MCF 10A (cell line): ENCODE data around the gene FCMR. TPM values are rescaled to one million over a fixed set of nuclear protein-coding genes. Genes with fewer than 3 reads are reported as not detected.
A peak's percentile ranks its signal among the peaks of the same experiment; 100 is the strongest.

Experiments used
- BruUV-seq: library from RNA; stranded (reverse); fragments of 400-500 nt; replicated peaks from 2 replicates; lab custom pipeline; 2021; lab: Mats Ljungman, UMichigan
- CTCF ChIA-PET: fragments of 300-600 bp; sonication (Branson Sonifier 250); formaldehyde crosslinking; extraction: SDS; loops from one replicate; lab custom pipeline; 2021; ENCODE audit warnings: antibody characterized with exemption, inconsistent platforms; lab: Yijun Ruan, JAX
- POLR2A ChIA-PET: fragments of 300-600, 350-650 bp; sonication (Branson Sonifier 250); formaldehyde crosslinking; extraction: SDS; loops from one replicate; lab custom pipeline; 2020; ENCODE audit warnings: antibody characterized with exemption, inconsistent platforms; lab: Yijun Ruan, JAX
- DNase-seq: peaks from one replicate; pipeline ENCODE4 v3.0.0-alpha.2; 2018; ENCODE audit not compliant: unreplicated experiment
- H3K27ac Mint-ChIP-seq: one replicate; pipeline ENCODE4 v1.8.0; 2022; ENCODE audit warnings: mild to moderate bottlenecking, low read depth, mixed read lengths; ENCODE audit not compliant: unreplicated experiment
- H3K27me3 Mint-ChIP-seq: one replicate; pipeline ENCODE4 v1.8.0; 2022; ENCODE audit warnings: mixed read lengths; ENCODE audit not compliant: insufficient read depth, unreplicated experiment
- H3K36me3 Mint-ChIP-seq: one replicate; pipeline ENCODE4 v1.8.0; 2022; ENCODE audit warnings: mild to moderate bottlenecking, moderate library complexity, mixed read lengths; ENCODE audit not compliant: insufficient read depth, unreplicated experiment
- H3K4me1 Mint-ChIP-seq: one replicate; pipeline ENCODE4 v1.8.0; 2022; ENCODE audit warnings: mixed read lengths; ENCODE audit not compliant: insufficient read depth, unreplicated experiment
- H3K4me3 Mint-ChIP-seq: one replicate; pipeline ENCODE4 v1.8.0; 2022; ENCODE audit warnings: mild to moderate bottlenecking, moderate library complexity, mixed read lengths; ENCODE audit not compliant: unreplicated experiment
- H3K9me3 Mint-ChIP-seq: one replicate; pipeline ENCODE4 v1.8.0; 2022; ENCODE audit warnings: mixed read lengths; ENCODE audit not compliant: unreplicated experiment
- intact Hi-C: fragments of 100-400 bp; cut with micrococcal nuclease; formaldehyde crosslinking; loops from 2 replicates; pipeline ENCODE4 v1.14.1; 2022
- total RNA-seq: library from RNA; stranded (reverse); gene quantifications from 2 replicates; pipeline ENCODE4 v1.2.3, GENCODE V29; 2022
- TF ChIP-seq, protein P1 (sequence below): fragments of 200-600 bp; IDR thresholded peaks from one replicate; pipeline ENCODE4 v1.8.0; 2022; ENCODE audit warnings: antibody characterized with exemption, mild to moderate bottlenecking; ENCODE audit not compliant: unreplicated experiment

Gene FCMR
- total RNA-seq, 1 experiment from 2014 or later: 10.1 TPM

DNA sequence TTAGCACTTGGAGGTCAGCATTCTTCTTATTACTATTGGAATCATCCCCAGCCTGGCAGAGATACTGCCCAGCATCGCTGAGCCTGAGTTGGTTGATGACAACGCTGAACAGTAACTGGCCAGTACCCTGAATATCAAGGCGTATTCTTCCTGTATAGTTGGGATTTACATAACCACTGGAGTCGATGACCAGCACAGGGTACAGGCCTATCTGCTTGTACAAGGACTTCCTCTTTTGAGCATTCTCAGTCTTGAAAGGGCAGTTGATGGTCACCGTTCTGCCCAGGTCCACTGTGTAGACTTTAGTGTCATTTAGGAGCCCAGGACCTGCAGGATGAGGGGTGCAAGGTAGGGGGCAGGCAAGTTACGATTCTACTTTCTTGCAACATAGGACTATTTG is 15.7 kb upstream of the FCMR start:
- Mint-ChIP-seq H3K27ac (no peak overlapping the region), H3K4me1 (peaks cover 8% of the 10 kb centered on the region), H3K9me3 (no peaks in the 10 kb centered on the region), H3K27me3 (no peaks in the 10 kb centered on the region), H3K4me3 (no peak overlapping the region), H3K36me3 (no peaks in the 10 kb centered on the region)
- DNase-seq: no peak
- POLR2A ChIA-PET: interaction anchor here (0.5 kb wide), 1 partner anchor 15 kb away, joined by 3 read pairs; no protein-coding TSS in a partner anchor
- CTCF ChIA-PET: interaction anchor here (0.7 to 7.9 kb wide), 3 partner anchors 44 to 109 kb away, joined by 4 to 74 read pairs (median 5); no protein-coding TSS in a partner anchor
- TF ChIP-seq, protein P1, sequence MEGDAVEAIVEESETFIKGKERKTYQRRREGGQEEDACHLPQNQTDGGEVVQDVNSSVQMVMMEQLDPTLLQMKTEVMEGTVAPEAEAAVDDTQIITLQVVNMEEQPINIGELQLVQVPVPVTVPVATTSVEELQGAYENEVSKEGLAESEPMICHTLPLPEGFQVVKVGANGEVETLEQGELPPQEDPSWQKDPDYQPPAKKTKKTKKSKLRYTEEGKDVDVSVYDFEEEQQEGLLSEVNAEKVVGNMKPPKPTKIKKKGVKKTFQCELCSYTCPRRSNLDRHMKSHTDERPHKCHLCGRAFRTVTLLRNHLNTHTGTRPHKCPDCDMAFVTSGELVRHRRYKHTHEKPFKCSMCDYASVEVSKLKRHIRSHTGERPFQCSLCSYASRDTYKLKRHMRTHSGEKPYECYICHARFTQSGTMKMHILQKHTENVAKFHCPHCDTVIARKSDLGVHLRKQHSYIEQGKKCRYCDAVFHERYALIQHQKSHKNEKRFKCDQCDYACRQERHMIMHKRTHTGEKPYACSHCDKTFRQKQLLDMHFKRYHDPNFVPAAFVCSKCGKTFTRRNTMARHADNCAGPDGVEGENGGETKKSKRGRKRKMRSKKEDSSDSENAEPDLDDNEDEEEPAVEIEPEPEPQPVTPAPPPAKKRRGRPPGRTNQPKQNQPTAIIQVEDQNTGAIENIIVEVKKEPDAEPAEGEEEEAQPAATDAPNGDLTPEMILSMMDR: no peak
- intact Hi-C loops: no loop called here
- BruUV-seq: no TSS peak

DNA sequence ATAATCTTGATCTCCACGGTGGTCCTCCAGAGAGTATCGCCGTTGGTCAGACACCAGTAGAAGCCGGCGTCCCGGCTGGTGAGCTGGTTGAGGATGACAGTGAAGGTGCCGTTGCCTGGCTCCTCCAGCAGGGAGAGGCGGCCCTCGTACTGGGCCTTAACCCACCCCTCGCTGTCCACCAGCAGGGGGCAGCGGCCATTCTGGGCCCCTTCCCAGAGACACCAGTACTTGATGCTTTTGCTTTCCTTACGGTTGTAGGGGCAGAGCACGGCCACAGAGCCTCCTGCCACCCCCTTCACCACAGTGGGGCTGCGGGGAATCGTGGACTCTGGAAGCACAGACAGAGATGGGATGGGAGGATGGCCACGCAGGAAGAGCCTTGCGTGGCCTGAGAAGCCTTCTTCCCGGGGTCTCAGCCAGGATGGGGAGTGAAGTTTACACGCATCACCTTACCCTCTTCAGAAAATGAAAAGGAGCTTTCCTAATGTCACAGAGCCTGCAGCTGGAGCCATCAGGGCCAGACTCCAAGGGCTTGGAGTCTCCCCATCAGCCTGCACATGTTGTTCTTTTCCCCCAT is 13.8 kb upstream of the FCMR start:
- Mint-ChIP-seq H3K4me3 (no peak overlapping the region), H3K27me3 (no peaks in the 10 kb centered on the region), H3K4me1 (peaks cover 8% of the 10 kb centered on the region), H3K36me3 (no peaks in the 10 kb centered on the region), H3K9me3 (no peaks in the 10 kb centered on the region), H3K27ac (no peak overlapping the region)
- no TSS peak for BruUV-seq
- intact Hi-C loops: loop anchor here (1.0 kb wide), 1 partner anchor 143 kb away; no protein-coding TSS in a partner anchor
- TF ChIP-seq, protein P1: peak; percentile 59
- ChIA-PET CTCF (interaction anchor here (0.5 to 7.9 kb wide), 12 partner anchors 10 to 357 kb away, joined by 3 to 74 read pairs (median 4); partner anchors contain the start of gene FCAMR), POLR2A (interaction anchor here (0.7 to 1.3 kb wide), 2 partner anchors 26 to 141 kb away, joined by 3 read pairs; no protein-coding TSS in a partner anchor)
- DNase-seq: peak; percentile 62

DNA sequence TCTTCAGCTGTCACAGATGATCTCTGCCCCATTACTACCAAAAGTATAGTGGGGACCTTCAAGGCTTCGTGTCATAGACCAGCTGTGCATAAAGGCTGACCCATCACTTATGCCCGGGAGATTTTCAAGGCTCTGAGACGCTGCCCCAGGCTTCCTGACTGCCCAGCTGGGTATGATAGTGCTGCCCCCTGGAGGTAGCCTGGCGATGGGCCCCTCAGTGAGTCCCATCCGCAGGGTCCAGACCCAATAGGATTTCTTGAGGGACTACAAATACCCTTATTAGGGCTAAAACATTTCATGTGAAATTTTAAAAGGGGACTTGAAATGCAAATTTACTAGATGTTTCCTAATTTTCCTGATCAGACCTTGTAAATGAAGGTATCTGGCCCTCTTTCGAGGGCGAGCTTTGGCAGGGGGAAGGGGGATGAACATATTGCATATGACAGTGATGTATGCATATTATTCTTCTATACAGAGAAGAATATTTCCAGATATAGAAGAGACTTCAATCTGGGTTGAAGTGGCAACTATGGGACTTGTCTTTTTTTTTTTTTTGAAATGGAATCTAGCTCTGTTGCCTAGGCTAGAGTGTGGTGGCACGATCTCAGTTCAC is 11.7 kb upstream of the FCMR start:
- POLR2A ChIA-PET: no interaction called here
- CTCF ChIA-PET: interaction anchor here (0.6 to 7.9 kb wide), 25 partner anchors 9 to 484 kb away, joined by 3 to 74 read pairs (median 4); partner anchors contain the start of gene PIGR
- TF ChIP-seq, protein P1: peak; percentile 80
- Mint-ChIP-seq H3K4me3 (no peak overlapping the region), H3K36me3 (no peaks in the 10 kb centered on the region), H3K4me1 (no peaks in the 10 kb centered on the region), H3K9me3 (no peaks in the 10 kb centered on the region), H3K27me3 (no peaks in the 10 kb centered on the region), H3K27ac (no peak overlapping the region)
- no TSS peak for BruUV-seq
- intact Hi-C loops: no loop called here
- peak; percentile 66 for DNase-seq

DNA sequence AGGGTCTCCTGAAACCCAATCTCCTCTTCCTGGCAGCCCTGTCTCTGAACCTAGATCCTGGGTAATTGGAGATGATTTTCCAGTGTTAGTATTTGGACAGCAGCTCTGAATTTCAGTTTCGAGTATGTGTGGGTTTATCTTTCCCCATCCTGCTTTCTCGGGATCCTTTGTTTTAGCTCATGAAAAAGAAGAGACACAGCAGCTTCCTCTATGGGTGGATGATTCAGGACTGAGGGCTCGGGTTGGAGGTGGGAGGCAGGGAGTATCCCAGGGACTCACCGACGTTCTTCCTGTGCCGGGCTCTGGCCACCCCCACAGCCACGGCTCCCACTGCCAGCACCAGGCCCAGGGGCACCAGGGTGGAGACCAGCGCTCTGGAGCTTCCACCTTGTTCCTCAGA is 10.4 kb upstream of the FCMR start:
- TF ChIP-seq, protein P1: no peak
- CTCF ChIA-PET: interaction anchor here (0.6 to 7.9 kb wide), 15 partner anchors 8 to 228 kb away, joined by 3 to 74 read pairs (median 3); partner anchors contain the start of gene IL20
- Mint-ChIP-seq H3K27me3 (no peaks in the 10 kb centered on the region), H3K4me1 (no peaks in the 10 kb centered on the region), H3K27ac (no peak overlapping the region), H3K4me3 (no peak overlapping the region), H3K9me3 (no peaks in the 10 kb centered on the region), H3K36me3 (no peaks in the 10 kb centered on the region)
- POLR2A ChIA-PET: interaction anchor here (0.6 to 2.0 kb wide), 2 partner anchors 11 to 395 kb away, joined by 4 to 5 read pairs; partner anchors contain the start of gene FCMR
- intact Hi-C loops: no loop called here
- no peak for DNase-seq
- BruUV-seq: no TSS peak
